Stimulated activated naive CD4-positive, alpha-beta T cell (primary cell): ENCODE results near the gene OPN4.

ENCODE experiments used
- DNase-seq, 6 experiments: peaks; one replicate each; lab custom pipeline; 2025; lab: John Stamatoyannopoulos, UW

OPN4 gene

GRCh38 chr10:86699991-86700840, 45.9 kb downstream of the OPN4 start:
- no peak for DNase-seq

- DNase-seq: no peak
Measured at GRCh38 chr10:86700851-86701617, 46.7 kb downstream of the OPN4 start.

GRCh38 chr10:86703176-86703575, 48.8 kb downstream of the OPN4 start:
- no peak for DNase-seq

GRCh38 chr10:86705139-86705538, 50.8 kb downstream of the OPN4 start:
- no peak for DNase-seq

GRCh38 chr10:86705905-86706304, 51.6 kb downstream of the OPN4 start:
- no peak for DNase-seq

- DNase-seq: no peak
Measured at GRCh38 chr10:86706401-86706841, 52.1 kb downstream of the OPN4 start.

GRCh38 chr10:86706977-86707376, 52.6 kb downstream of the OPN4 start:
- no peak for DNase-seq

- no peak for DNase-seq
Measured at GRCh38 chr10:86707505-86707904, 53.2 kb downstream of the OPN4 start.

GRCh38 chr10:86708068-86708782, 53.9 kb downstream of the OPN4 start:
- DNase-seq: no peak

GRCh38 chr10:86708783-86709380, 54.5 kb downstream of the OPN4 start:
- DNase-seq: no peak

GRCh38 chr10:86709396-86710185, 55.2 kb downstream of the OPN4 start:
- no peak for DNase-seq

GRCh38 chr10:86710987-86711512, 56.7 kb downstream of the OPN4 start:
- peak; percentile 65 to 86 (median 74) for DNase-seq

GRCh38 chr10:86711513-86712316, 57.4 kb downstream of the OPN4 start:
- peak; percentile 14 to 81 (median 56) for DNase-seq

GRCh38 chr10:86712317-86712707, 58.0 kb downstream of the OPN4 start:
- no peak for DNase-seq

- DNase-seq: no peak
Measured at GRCh38 chr10:86715156-86715795, 60.9 kb downstream of the OPN4 start.

- no peak for DNase-seq
Measured at GRCh38 chr10:86715836-86716235, 61.5 kb downstream of the OPN4 start.
